ENCODE measurements around the gene OGN. TPM values are rescaled to one million over a fixed set of nuclear protein-coding genes. Genes with fewer than 3 reads are reported as not detected.

The OGN gene
- total and polyA plus RNA-seq, 2 donors (not counting 3 experiments of a cell fraction or from before 2014, with no cell fraction given): not detected

DNA sequence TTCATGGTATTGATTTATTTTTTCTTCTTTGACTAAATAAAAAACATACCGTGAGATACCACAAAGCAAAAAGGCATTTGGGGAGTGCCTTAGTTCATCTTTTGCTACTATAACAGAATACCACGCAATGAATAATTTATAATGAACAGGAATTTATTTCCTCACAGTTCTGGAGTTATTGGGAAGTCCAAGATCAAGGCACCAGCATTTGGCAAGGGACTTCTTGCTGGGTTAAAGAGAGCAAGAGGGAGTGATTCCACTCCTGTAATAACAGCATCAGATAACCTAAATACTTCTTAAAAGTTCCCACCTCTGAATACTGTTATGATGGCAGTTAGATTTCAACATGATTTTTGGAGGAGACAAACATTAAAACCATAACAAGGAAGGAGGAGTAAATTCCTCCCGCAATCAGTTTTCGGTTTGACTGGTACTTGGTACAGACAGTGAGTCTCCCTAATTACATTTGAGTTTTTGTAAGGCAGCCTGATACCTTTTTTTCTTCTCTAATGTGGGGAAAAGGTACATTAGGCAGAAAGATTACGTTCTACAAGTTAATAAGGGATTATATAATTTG lies 28.7 kb upstream of the OGN start:
- no peaks in the 10 kb centered on the region for H3K4me1 ChIP-seq (ENCODE audit: control insufficient read depth, extremely low read depth, insufficient read depth, low read length)
- H3K9me3 ChIP-seq (replicated peaks; ENCODE audit: control insufficient read depth, insufficient read depth, low read length): no peaks in the 10 kb centered on the region
- intact Hi-C loops (cut with micrococcal nuclease) (loop anchor here (10.0 kb wide), 1 partner anchor 52 kb away; the partner anchor contains the start of gene ASPN), dilution Hi-C loops (cut with MboI; ENCODE audit: extremely low pct_ligation_motif_present, low sequenced_read_pairs) (no loop called here)
- CTCF ChIA-PET: no interaction called here
- no peak overlapping the region for H3K4me3 ChIP-seq (replicated peaks in 1 of 3; ENCODE audit: insufficient read depth in 1 of 3, low read depth in 1 of 3, low read length in 3 of 3)
- H3K9ac ChIP-seq (replicated peaks; ENCODE audit: extremely low read depth, insufficient read depth, low read length): no peak overlapping the region
- POLR2A ChIA-PET: no interaction called here
- no peak overlapping the region for H2AFZ ChIP-seq (ENCODE audit: low read depth, low read length)
- FAIRE-seq: no peak
- no peak overlapping the region for H3K27ac ChIP-seq (ENCODE audit: insufficient read depth, low read depth, low read length)
- H4K20me1 ChIP-seq (replicated peaks; ENCODE audit: control insufficient read depth, extremely low read depth, insufficient read depth, low read length): no peaks in the 10 kb centered on the region
- DNase-seq (ENCODE audit: low read depth, low spot score): no peak
- H3K79me2 ChIP-seq (ENCODE audit: control insufficient read depth, insufficient read depth, low read length): no peaks in the 10 kb centered on the region
- no peak overlapping the region for H3K4me2 ChIP-seq (ENCODE audit: insufficient read depth, low read length)
- no peaks in the 10 kb centered on the region for H3K27me3 ChIP-seq (ENCODE audit: control insufficient read depth in 2 of 2, insufficient read depth in 2 of 2, low read length in 2 of 2)
- no TSS peak for BruUV-seq (replicated peaks)
- H3K9me1 ChIP-seq (replicated peaks; ENCODE audit: control insufficient read depth, extremely low read depth, insufficient read depth, low read length): no peaks in the 10 kb centered on the region
- H3K36me3 ChIP-seq (ENCODE audit: control insufficient read depth in 2 of 2, extremely low read depth in 1 of 2, insufficient read depth in 2 of 2, low read length in 2 of 2): no peaks in the 10 kb centered on the region
- TF ChIP-seq, protein P1, sequence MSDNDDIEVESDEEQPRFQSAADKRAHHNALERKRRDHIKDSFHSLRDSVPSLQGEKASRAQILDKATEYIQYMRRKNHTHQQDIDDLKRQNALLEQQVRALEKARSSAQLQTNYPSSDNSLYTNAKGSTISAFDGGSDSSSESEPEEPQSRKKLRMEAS (IDR thresholded peaks at IDR 0.05; ENCODE audit: insufficient read depth, insufficient read length): no peak
- TF ChIP-seq EZH2 (IDR thresholded peaks at IDR 0.05; ENCODE audit: borderline replicate concordance, low read depth, low read length, severe bottlenecking): no peak
- no peak for TF ChIP-seq JUN (IDR thresholded peaks at IDR 0.05; ENCODE audit: borderline replicate concordance, insufficient read depth, insufficient read length, low read depth)
- TF ChIP-seq POLR2A (IDR thresholded peaks at IDR 0.05; ENCODE audit: low read depth, low read length): no peak
- TF ChIP-seq, protein P2, sequence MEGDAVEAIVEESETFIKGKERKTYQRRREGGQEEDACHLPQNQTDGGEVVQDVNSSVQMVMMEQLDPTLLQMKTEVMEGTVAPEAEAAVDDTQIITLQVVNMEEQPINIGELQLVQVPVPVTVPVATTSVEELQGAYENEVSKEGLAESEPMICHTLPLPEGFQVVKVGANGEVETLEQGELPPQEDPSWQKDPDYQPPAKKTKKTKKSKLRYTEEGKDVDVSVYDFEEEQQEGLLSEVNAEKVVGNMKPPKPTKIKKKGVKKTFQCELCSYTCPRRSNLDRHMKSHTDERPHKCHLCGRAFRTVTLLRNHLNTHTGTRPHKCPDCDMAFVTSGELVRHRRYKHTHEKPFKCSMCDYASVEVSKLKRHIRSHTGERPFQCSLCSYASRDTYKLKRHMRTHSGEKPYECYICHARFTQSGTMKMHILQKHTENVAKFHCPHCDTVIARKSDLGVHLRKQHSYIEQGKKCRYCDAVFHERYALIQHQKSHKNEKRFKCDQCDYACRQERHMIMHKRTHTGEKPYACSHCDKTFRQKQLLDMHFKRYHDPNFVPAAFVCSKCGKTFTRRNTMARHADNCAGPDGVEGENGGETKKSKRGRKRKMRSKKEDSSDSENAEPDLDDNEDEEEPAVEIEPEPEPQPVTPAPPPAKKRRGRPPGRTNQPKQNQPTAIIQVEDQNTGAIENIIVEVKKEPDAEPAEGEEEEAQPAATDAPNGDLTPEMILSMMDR (IDR thresholded peaks at IDR 0.05; ENCODE audit: extremely low read depth in 1 of 2, insufficient read depth in 1 of 2, low read depth in 1 of 2, low read length in 2 of 2): no peak
- TF ChIP-seq GATA2 (IDR thresholded peaks at IDR 0.05; ENCODE audit: insufficient read depth, insufficient read length, low read depth, low read length): no peak
- no peak for TF ChIP-seq MYC (IDR thresholded peaks at IDR 0.05; ENCODE audit: low read depth, low read length)
- TF ChIP-seq FOS (IDR thresholded peaks at IDR 0.05; ENCODE audit: borderline replicate concordance, insufficient read depth, low read length): no peak

Data from endothelial cell of umbilical vein (primary cell).